Type B pancreatic cell (in vitro differentiated cells): Measurements from ENCODE around the gene UTRN. TPM values are rescaled to one million over a fixed set of nuclear protein-coding genes. Genes with fewer than 3 reads are reported as not detected.

Source experiments
- DNase-seq: peaks from one replicate; pipeline ENCODE4 v3.0.0; 2021; ENCODE audit warnings: mixed read lengths; ENCODE audit not compliant: unreplicated experiment; ENCODE audit errors: extremely low spot score
- H3K27ac Mint-ChIP-seq: 2 replicates; pipeline ENCODE4 v1.8.0; 2021; ENCODE audit warnings: mild to moderate bottlenecking, mixed read lengths
- H3K27me3 Mint-ChIP-seq: 2 replicates; pipeline ENCODE4 v1.8.0; 2021; ENCODE audit warnings: mixed read lengths
- H3K36me3 Mint-ChIP-seq: 2 replicates; pipeline ENCODE4 v1.8.0; 2021; ENCODE audit warnings: mixed read lengths
- H3K4me1 Mint-ChIP-seq: one replicate; pipeline ENCODE4 v1.8.0; 2021; ENCODE audit warnings: mixed read lengths; ENCODE audit not compliant: unreplicated experiment
- H3K4me3 Mint-ChIP-seq: 2 replicates; pipeline ENCODE4 v1.8.0; 2021; ENCODE audit warnings: mild to moderate bottlenecking, mixed read lengths
- H3K9me3 Mint-ChIP-seq: 2 replicates; pipeline ENCODE4 v1.8.0; 2021; ENCODE audit warnings: mixed read lengths
- total RNA-seq: library from RNA; stranded (reverse); gene quantifications from 2 replicates; pipeline ENCODE4 v1.2.1, GENCODE V29; 2021; ENCODE audit warnings: low replicate concordance
- TF ChIP-seq, protein P1 (sequence below): fragments of 200-600 bp; sonication (generic); conservative IDR thresholded peaks from 2 replicates; pipeline ENCODE4 v1.5.0; 2021; ENCODE audit warnings: antibody characterized with exemption, mild to moderate bottlenecking

The UTRN gene
- total RNA-seq, 1 donor from 2014 or later, result 77.7 TPM

DNA sequence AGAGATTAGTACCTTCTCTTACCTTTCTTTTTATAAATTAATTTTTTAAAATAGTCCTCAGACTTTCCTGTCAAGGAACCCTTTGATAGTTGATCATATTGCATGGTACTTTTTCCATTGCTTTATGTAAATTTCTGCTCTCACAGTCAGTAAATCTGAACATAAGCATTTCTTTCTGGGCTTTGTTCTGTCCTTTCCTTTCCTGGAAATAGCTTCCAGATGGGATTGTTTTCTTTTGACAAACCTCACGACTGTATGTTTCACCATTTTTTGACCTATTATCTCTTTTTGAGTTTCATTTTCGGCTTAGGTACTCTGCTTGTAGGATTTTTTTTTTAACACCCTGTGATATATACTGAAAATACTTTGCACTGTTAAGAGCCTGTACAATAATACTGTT, 32.6 kb downstream of the UTRN start:
- H3K27me3 Mint-ChIP-seq, result no peaks in the 10 kb centered on the region
- H3K27ac Mint-ChIP-seq, result no peak overlapping the region
- H3K9me3 Mint-ChIP-seq, result no peaks in the 10 kb centered on the region
- TF ChIP-seq, protein P1, sequence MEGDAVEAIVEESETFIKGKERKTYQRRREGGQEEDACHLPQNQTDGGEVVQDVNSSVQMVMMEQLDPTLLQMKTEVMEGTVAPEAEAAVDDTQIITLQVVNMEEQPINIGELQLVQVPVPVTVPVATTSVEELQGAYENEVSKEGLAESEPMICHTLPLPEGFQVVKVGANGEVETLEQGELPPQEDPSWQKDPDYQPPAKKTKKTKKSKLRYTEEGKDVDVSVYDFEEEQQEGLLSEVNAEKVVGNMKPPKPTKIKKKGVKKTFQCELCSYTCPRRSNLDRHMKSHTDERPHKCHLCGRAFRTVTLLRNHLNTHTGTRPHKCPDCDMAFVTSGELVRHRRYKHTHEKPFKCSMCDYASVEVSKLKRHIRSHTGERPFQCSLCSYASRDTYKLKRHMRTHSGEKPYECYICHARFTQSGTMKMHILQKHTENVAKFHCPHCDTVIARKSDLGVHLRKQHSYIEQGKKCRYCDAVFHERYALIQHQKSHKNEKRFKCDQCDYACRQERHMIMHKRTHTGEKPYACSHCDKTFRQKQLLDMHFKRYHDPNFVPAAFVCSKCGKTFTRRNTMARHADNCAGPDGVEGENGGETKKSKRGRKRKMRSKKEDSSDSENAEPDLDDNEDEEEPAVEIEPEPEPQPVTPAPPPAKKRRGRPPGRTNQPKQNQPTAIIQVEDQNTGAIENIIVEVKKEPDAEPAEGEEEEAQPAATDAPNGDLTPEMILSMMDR, result no peak
- no peak for DNase-seq
- H3K4me1 Mint-ChIP-seq, result peaks cover 32% of the 10 kb centered on the region
- H3K4me3 Mint-ChIP-seq, result no peak overlapping the region
- H3K36me3 Mint-ChIP-seq, result peaks cover 4% of the 10 kb centered on the region

DNA sequence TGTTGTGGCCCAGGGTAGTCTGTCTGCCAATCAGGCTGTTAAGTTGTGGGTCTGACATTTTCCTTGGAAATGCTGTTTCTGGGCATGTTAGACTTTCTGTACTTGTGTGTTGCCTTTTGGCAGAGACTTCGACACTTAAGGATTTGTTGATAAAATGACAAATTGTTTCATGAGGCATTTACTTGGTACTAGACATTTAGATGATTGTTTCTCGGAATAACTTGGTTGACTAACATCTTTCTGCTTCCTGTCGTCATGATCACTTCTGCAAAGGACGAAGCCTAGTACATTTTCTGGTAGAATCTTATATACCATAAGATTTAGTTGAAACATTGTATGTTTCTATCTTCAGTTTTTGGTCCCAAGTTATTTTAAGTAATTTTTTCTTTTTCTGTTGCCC, 34.1 kb downstream of the UTRN start:
- Mint-ChIP-seq H3K27me3 (no peaks in the 10 kb centered on the region), H3K36me3 (peaks cover 4% of the 10 kb centered on the region), H3K27ac (no peak overlapping the region), H3K9me3 (no peaks in the 10 kb centered on the region), H3K4me3 (no peak overlapping the region), H3K4me1 (peaks cover 32% of the 10 kb centered on the region)
- no peak for DNase-seq
- TF ChIP-seq, protein P1, result no peak

DNA sequence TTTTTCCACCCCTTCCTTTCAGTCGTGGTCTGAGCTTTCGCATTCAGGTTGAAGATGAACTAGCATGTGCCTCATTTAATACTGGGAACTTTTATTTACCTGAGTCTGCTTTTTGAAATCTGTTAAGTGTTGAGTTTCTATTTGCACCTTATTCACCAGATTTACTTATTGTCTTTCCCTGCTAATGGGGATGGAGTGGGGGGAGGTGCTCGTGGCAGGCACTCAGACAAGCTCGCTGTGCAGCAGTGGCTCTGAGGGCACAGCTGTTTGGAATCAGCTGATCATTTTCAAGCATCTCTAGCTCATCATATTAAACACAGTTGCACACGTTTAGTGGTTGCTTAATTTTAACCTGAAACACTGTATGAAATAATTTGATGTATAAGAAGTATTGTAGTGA, 35.6 kb downstream of the UTRN start:
- H3K4me3 Mint-ChIP-seq, result peak overlapping the region; percentile 57
- peak overlapping the region; percentile 62 for H3K27ac Mint-ChIP-seq
- H3K9me3 Mint-ChIP-seq, result no peaks in the 10 kb centered on the region
- DNase-seq, result no peak
- TF ChIP-seq, protein P1, result no peak
- no peaks in the 10 kb centered on the region for H3K36me3 Mint-ChIP-seq
- H3K27me3 Mint-ChIP-seq, result no peaks in the 10 kb centered on the region
- H3K4me1 Mint-ChIP-seq, result peaks cover 24% of the 10 kb centered on the region

DNA sequence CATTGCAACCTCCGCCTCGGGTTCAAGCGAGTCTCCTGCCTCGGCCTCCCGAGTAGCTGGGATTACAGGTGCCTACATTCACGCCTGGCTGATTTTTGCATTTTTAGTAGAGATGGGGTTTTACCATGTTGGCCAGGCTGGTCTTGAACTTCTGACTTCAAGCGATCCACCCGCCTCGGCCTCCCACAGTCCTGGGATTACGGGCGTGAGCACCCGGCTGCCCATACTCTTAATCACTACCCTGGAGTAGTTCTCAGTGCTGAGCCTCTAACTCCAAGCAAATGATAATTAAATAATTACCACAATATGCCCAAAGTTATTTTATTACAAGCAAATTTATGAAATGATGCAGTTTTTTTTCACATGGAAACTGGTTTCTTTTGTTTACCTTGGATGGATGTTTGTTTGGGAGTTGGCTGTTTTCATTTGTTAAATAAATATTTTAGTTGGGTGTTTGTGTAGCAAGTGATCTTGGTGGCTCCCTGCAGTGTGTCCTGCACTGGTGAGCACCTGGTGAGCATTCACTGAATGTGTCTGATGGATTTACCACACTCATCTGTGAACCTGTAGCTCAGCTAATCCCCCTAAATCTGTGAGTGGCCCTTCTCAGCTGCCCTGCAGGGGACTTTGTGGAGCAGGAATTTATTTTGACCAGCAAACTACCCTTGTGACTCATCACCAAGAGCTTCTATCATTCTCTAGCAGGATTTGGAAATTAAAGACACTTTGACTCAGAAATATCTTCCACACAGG, 36.9 kb downstream of the UTRN start:
- peaks cover 5% of the 10 kb centered on the region for H3K36me3 Mint-ChIP-seq
- H3K27me3 Mint-ChIP-seq, result no peaks in the 10 kb centered on the region
- TF ChIP-seq, protein P1, result no peak
- DNase-seq, result no peak
- H3K4me3 Mint-ChIP-seq, result no peak overlapping the region
- H3K4me1 Mint-ChIP-seq, result peaks cover 20% of the 10 kb centered on the region
- no peaks in the 10 kb centered on the region for H3K9me3 Mint-ChIP-seq
- peak overlapping the region; percentile 55 for H3K27ac Mint-ChIP-seq

DNA sequence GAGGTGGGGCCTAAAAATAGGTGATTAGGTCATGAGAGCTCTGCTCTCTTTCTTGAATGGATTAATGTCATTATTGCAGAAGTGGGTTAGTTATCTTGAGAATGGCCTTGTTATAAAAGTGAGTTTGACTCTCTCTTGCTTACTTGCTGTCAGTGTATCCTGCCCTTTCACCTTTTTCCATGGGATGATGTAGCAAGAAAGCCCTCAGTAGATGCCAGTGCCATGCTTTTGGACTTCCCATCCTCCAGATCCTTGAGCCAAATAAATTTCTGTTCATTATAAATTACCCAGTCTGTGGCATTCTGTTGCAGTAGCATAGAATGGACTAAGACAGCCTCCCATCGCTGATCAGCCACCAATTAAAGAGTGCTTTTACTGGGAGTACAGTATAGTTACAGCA, 40.1 kb downstream of the UTRN start:
- H3K36me3 Mint-ChIP-seq, result peaks cover 5% of the 10 kb centered on the region
- no peak for DNase-seq
- H3K27me3 Mint-ChIP-seq, result no peaks in the 10 kb centered on the region
- no peak overlapping the region for H3K4me3 Mint-ChIP-seq
- no peaks in the 10 kb centered on the region for H3K9me3 Mint-ChIP-seq
- H3K27ac Mint-ChIP-seq, result no peak overlapping the region
- H3K4me1 Mint-ChIP-seq, result peaks cover 26% of the 10 kb centered on the region
- TF ChIP-seq, protein P1, result no peak
